ENCODE measurements around the gene DTX3.

DNA sequence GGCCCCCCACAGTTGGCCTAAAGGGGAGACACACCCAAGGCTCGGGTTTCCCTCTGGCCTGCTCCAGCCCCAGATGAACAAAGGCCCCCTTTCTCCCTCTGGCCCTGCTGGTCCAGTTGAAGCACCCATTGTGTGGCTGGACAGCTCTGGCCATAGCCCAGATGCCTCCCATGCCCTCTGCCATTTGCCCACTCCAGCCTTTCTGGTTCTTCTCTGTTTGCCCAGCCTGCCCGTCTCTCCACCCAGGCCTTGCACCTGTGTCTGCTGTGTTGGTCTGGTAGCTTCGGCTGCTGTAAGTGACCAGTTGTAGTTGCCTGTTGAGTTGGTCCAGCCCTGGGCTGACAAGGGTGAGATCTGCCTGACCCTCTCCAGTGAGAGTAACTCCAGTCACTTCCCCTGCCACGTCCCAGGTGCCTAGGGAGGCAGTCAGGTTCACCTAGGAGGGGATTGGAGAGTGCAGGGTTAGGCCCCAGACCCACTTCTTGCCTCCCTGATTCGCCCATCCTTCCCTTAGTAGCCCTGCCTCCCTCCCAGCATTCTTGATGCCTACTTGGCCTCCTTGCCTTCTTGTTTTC, 25.4 kb downstream of the DTX3 start:
- TF ChIP-seq, protein P1, sequence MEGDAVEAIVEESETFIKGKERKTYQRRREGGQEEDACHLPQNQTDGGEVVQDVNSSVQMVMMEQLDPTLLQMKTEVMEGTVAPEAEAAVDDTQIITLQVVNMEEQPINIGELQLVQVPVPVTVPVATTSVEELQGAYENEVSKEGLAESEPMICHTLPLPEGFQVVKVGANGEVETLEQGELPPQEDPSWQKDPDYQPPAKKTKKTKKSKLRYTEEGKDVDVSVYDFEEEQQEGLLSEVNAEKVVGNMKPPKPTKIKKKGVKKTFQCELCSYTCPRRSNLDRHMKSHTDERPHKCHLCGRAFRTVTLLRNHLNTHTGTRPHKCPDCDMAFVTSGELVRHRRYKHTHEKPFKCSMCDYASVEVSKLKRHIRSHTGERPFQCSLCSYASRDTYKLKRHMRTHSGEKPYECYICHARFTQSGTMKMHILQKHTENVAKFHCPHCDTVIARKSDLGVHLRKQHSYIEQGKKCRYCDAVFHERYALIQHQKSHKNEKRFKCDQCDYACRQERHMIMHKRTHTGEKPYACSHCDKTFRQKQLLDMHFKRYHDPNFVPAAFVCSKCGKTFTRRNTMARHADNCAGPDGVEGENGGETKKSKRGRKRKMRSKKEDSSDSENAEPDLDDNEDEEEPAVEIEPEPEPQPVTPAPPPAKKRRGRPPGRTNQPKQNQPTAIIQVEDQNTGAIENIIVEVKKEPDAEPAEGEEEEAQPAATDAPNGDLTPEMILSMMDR (IDR thresholded peaks at IDR 0.05): no peak
- TF ChIP-seq ZFX (IDR thresholded peaks at IDR 0.05; ENCODE audit: borderline replicate concordance): no peak
